Parathyroid adenoma (tissue), 2 donors: Measurements from ENCODE around the gene SLAIN2.

ENCODE experiments used
- H2AFZ ChIP-seq: fragments of 300-600 bp; sonication (generic); one replicate; pipeline ENCODE4 v1.7.0; 2017; ENCODE audit warnings: antibody characterized with exemption, mild to moderate bottlenecking
- H3K27ac ChIP-seq: fragments of 300-600 bp; sonication (generic); one replicate; pipeline ENCODE4 v1.7.0; 2017
- H3K27me3 ChIP-seq: fragments of 300-600 bp; sonication (generic); one replicate; pipeline ENCODE4 v1.7.0; 2017; ENCODE audit warnings: low read length; ENCODE audit not compliant: control insufficient read depth, insufficient read depth
- H3K36me3 ChIP-seq: fragments of 300-600 bp; sonication (generic); one replicate; pipeline ENCODE4 v1.7.0; 2017; ENCODE audit warnings: low read length; ENCODE audit not compliant: control insufficient read depth, insufficient read depth
- H3K4me1 ChIP-seq: fragments of 300-600 bp; sonication (generic); one replicate; pipeline ENCODE4 v1.7.0; 2017; ENCODE audit warnings: control low read depth
- H3K4me2 ChIP-seq: fragments of 300-600 bp; sonication (generic); one replicate; pipeline ENCODE4 v1.7.0; 2017; ENCODE audit warnings: low read length
- H3K4me3 ChIP-seq: fragments of 300-600 bp; sonication (generic); one replicate; pipeline ENCODE4 v1.7.0; 2017; ENCODE audit warnings: low read depth, low read length
- H3K79me2 ChIP-seq: fragments of 300-600 bp; sonication (generic); one replicate; pipeline ENCODE4 v1.7.0; 2017; ENCODE audit warnings: control low read depth
- H3K9ac ChIP-seq: fragments of 300-600 bp; sonication (generic); one replicate; pipeline ENCODE4 v1.7.0; 2017; ENCODE audit warnings: mild to moderate bottlenecking
- H3K9me3 ChIP-seq: fragments of 300-600 bp; sonication (generic); one replicate; pipeline ENCODE4 v1.7.0; 2017; ENCODE audit warnings: low read length; ENCODE audit not compliant: control insufficient read depth
- CTCF ChIP-seq: fragments of 300-600 bp; sonication (generic); IDR thresholded peaks from one replicate; pipeline ENCODE4 v1.7.0; 2017; ENCODE audit warnings: antibody characterized with exemption, mild to moderate bottlenecking
- donor health status: primary hyperparathyroidism.

SLAIN2 gene

GRCh38 chr4:48343035-48343434 lies 1.7 kb downstream of the SLAIN2 start:
- Histone ChIP-seq H3K27me3 (no peaks in the 10 kb centered on the region), H3K36me3 (no peaks in the 10 kb centered on the region), H2AFZ (no peak overlapping the region), H3K79me2 (peaks cover 23% of the 10 kb centered on the region), H3K9ac (no peak overlapping the region), H3K9me3 (no peaks in the 10 kb centered on the region), H3K27ac (no peak overlapping the region), H3K4me3 (peak overlapping the region; percentile 86), H3K4me1 (peaks cover 4% of the 10 kb centered on the region), H3K4me2 (peak overlapping the region; percentile 95)
- TF ChIP-seq CTCF: no peak

- Histone ChIP-seq H3K4me1 (peaks cover 4% of the 10 kb centered on the region), H3K27ac (no peak overlapping the region), H3K79me2 (peaks cover 23% of the 10 kb centered on the region), H3K9me3 (no peaks in the 10 kb centered on the region), H3K4me2 (peak overlapping the region; percentile 95), H3K4me3 (peak overlapping the region; percentile 86), H3K36me3 (no peaks in the 10 kb centered on the region), H3K27me3 (no peaks in the 10 kb centered on the region), H2AFZ (no peak overlapping the region), H3K9ac (no peak overlapping the region)
- TF ChIP-seq CTCF: no peak
These were observed 2.2 kb downstream of the SLAIN2 start for GRCh38 chr4:48343551-48343950.

- Histone ChIP-seq H3K4me3 (no peak overlapping the region), H3K27ac (no peak overlapping the region), H3K4me1 (peaks cover 4% of the 10 kb centered on the region), H3K9me3 (no peaks in the 10 kb centered on the region), H3K79me2 (peaks cover 25% of the 10 kb centered on the region), H3K36me3 (no peaks in the 10 kb centered on the region), H3K27me3 (no peaks in the 10 kb centered on the region), H3K9ac (no peak overlapping the region), H3K4me2 (no peak overlapping the region), H2AFZ (no peak overlapping the region)
- no peak for TF ChIP-seq CTCF
These were observed 4.2 kb downstream of the SLAIN2 start for GRCh38 chr4:48345542-48345941.

GRCh38 chr4:48346594-48346993 lies 5.3 kb downstream of the SLAIN2 start:
- H3K9ac ChIP-seq: no peak overlapping the region
- no peak overlapping the region for H3K4me3 ChIP-seq
- H3K9me3 ChIP-seq: no peaks in the 10 kb centered on the region
- no peak for TF ChIP-seq CTCF
- no peaks in the 10 kb centered on the region for H3K36me3 ChIP-seq
- no peak overlapping the region for H2AFZ ChIP-seq
- no peak overlapping the region for H3K4me2 ChIP-seq
- peaks cover 3% of the 10 kb centered on the region for H3K4me1 ChIP-seq
- H3K79me2 ChIP-seq: peaks cover 26% of the 10 kb centered on the region
- no peaks in the 10 kb centered on the region for H3K27me3 ChIP-seq
- no peak overlapping the region for H3K27ac ChIP-seq

GRCh38 chr4:48347282-48347921 lies 6.1 kb downstream of the SLAIN2 start:
- Histone ChIP-seq H3K79me2 (peaks cover 29% of the 10 kb centered on the region), H3K4me3 (no peak overlapping the region), H2AFZ (no peak overlapping the region), H3K4me2 (no peak overlapping the region), H3K27me3 (no peaks in the 10 kb centered on the region), H3K9me3 (no peaks in the 10 kb centered on the region), H3K4me1 (peaks cover 3% of the 10 kb centered on the region), H3K9ac (no peak overlapping the region), H3K36me3 (no peaks in the 10 kb centered on the region), H3K27ac (no peak overlapping the region)
- TF ChIP-seq CTCF: no peak
